ENCODE measurements around the gene GRIP1. TPM values are rescaled to one million over a fixed set of nuclear protein-coding genes. Genes with fewer than 3 reads are reported as not detected.

GRIP1 gene
- total RNA-seq, 1 donor = 1.7 TPM

DNA sequence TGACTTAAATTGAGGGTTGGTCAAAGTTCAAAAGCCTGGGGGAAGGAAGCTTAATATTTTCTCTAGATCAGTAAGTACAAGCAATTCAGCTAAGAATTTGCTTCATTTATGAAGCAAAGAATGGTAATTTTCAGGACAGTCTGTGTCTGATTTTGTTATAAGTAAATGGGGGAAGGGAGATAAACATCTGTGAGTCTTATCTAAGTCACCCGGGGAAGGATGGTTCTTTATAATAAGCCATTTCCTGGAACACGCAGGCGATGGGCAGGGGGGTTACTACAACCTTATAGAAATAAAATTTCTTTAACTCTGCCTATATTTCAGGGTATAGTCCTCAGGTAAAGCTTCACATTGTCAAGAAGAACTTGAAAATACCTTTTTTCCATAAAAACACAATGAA lies 333.7 kb downstream of the GRIP1 start:
- TF ChIP-seq, protein P1, sequence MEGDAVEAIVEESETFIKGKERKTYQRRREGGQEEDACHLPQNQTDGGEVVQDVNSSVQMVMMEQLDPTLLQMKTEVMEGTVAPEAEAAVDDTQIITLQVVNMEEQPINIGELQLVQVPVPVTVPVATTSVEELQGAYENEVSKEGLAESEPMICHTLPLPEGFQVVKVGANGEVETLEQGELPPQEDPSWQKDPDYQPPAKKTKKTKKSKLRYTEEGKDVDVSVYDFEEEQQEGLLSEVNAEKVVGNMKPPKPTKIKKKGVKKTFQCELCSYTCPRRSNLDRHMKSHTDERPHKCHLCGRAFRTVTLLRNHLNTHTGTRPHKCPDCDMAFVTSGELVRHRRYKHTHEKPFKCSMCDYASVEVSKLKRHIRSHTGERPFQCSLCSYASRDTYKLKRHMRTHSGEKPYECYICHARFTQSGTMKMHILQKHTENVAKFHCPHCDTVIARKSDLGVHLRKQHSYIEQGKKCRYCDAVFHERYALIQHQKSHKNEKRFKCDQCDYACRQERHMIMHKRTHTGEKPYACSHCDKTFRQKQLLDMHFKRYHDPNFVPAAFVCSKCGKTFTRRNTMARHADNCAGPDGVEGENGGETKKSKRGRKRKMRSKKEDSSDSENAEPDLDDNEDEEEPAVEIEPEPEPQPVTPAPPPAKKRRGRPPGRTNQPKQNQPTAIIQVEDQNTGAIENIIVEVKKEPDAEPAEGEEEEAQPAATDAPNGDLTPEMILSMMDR (IDR thresholded peaks at IDR 0.05; ENCODE audit: insufficient read depth, low read depth, low read length) = no peak

DNA sequence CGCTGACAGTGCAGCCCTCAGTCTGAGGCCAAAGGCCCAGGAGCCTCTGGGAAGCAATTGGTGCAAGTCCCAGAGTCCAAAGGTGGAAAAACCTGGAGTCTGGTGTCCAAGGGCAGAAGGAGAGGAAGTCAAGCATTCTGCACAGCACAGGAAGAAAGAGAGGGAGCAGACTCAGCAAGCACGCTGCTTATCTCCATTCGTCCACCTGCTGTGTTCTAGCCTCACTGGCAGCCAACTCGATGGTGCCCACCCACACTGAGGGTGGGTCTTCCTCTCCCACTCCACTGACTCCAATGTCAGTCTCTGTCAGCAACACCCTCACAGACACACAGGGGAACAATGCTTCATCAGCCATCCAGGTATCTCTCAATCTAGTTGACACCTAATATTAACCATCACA lies 337.8 kb downstream of the GRIP1 start:
- H3K4me3 ChIP-seq (ENCODE audit: low read depth, low read length) = no peak overlapping the region
- TF ChIP-seq, protein P1 (IDR thresholded peaks at IDR 0.05; ENCODE audit: insufficient read depth, low read depth, low read length) = no peak
- no peak for DNase-seq (ENCODE audit: low read depth)

More for the DNA sequence above, 333.7 kb downstream of the GRIP1 start:
- no peak for DNase-seq (ENCODE audit: low read depth)
- no peak overlapping the region for H3K4me3 ChIP-seq (ENCODE audit: low read depth, low read length)

DNA sequence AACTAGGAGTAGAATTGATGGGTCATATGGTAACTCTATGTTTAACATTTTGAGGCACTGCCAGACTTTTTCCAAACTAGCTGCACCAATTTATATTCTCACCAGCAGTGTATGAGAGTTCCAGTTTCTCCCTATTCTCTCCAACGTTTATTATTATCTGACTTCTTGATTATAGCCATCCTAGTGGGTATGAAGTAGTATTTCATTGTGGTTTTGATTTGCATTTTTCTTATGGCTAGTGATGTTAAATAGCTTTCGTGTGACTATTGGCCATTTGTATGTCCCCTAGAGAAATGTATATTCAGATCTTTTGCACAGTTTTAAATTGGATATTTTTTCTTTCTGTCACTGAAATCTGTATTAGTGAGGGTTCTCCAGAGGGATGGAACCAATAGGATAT lies 338.7 kb downstream of the GRIP1 start:
- no peak for DNase-seq (ENCODE audit: low read depth)
- H3K4me3 ChIP-seq (ENCODE audit: low read depth, low read length) = no peak overlapping the region
- TF ChIP-seq, protein P1 (IDR thresholded peaks at IDR 0.05; ENCODE audit: insufficient read depth, low read depth, low read length) = no peak

DNA sequence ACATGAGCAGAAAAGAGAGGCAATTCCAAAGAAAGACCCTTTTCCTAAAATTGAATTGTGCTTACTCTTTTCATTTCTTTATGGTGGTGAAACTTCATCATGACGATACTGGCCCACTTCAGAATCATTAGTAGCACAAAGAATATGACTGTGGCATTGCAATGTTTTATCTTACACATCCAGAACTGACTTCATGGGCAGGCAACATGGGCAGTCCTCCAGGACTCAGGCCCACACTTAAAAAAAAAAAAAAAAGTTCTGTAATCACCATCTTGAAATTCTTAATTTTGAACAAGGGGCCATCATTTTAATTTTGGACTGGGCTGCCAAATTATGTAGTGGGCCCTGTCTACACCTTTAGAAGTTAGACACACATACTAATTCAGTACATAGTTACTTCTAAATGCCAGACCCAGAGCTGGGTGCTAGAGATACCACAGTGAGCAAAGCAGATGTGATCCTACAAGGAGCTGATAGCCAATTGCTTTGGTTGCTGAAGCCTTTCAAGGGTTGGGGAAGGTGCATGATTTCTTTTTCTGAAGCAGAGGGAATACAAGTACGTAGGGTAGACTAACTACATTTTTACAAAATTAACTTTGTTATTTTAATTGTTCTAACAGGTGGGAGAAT lies 341.4 kb downstream of the GRIP1 start:
- TF ChIP-seq, protein P1 (IDR thresholded peaks at IDR 0.05; ENCODE audit: insufficient read depth, low read depth, low read length) = no peak
- H3K4me3 ChIP-seq (ENCODE audit: low read depth, low read length) = no peak overlapping the region
- DNase-seq (ENCODE audit: low read depth) = no peak

DNA sequence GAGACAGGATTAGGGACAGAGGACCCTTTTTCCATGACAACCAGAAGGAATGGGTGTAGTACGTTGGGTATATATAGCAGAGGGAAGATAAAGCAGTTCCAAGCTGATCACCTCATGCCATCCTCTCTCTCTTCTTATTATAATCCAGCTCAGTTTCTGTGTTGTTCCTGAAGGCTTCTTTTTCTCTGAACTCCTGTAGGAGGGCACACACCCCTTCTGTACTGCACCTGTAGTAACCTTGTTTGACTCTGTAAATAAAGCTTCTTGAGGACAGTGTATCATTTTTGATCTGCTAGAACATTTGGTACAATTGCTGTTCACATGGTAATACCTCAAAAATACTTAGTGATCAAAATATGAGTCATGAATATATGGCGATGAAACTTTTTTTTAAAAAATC lies 343.1 kb downstream of the GRIP1 start:
- TF ChIP-seq, protein P1 (IDR thresholded peaks at IDR 0.05; ENCODE audit: insufficient read depth, low read depth, low read length) = no peak
- DNase-seq (ENCODE audit: low read depth) = no peak
- no peak overlapping the region for H3K4me3 ChIP-seq (ENCODE audit: low read depth, low read length)

DNA sequence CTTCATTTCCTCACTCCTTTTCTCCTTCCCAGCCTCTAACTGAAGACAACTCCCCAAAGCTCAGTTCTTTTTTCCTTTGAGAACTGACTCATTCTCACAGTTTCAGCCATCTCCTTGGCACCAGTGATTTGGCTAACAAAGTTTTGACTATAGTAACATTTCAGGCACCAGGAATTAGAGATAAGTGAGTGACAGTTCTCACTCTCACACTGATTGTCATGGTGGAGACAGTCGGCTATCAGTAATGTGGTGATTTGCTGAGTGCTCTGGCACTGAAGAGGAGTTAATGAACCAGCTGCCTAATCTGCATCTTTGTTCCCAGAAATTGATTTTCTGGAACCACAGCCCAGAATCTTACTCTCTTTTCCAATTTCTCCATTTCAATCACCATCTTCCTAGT lies 347.1 kb downstream of the GRIP1 start:
- TF ChIP-seq, protein P1 (IDR thresholded peaks at IDR 0.05; ENCODE audit: insufficient read depth, low read depth, low read length) = no peak
- DNase-seq (ENCODE audit: low read depth) = no peak
- no peak overlapping the region for H3K4me3 ChIP-seq (ENCODE audit: low read depth, low read length)

DNA sequence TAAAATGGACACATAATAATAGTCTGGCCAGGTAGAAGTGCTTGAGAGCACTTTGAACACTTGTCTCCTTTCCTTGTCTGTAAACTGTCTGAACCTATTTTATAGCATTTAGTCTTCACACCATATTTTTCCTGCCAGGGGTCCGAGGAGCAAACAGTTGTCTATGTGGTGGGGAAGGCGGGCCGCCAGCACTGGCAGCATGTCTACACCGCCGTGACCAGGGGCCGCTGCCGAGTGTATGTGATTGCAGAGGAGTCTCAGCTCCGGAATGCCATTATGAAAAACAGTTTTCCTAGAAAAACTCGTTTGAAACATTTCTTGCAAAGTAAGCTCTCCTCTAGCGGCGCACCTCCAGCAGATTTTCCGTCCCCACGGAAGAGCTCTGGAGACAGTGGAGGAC lies 347.9 kb downstream of the GRIP1 start:
- TF ChIP-seq, protein P1 (IDR thresholded peaks at IDR 0.05; ENCODE audit: insufficient read depth, low read depth, low read length) = no peak
- H3K4me3 ChIP-seq (ENCODE audit: low read depth, low read length) = no peak overlapping the region
- DNase-seq (ENCODE audit: low read depth) = no peak

Measured in fibroblast of villous mesenchyme (primary cell).